Osteocyte (in vitro differentiated cells): Measurements from ENCODE around the gene GNB5. TPM values are rescaled to one million over a fixed set of nuclear protein-coding genes. Genes with fewer than 3 reads are reported as not detected.

Experiments used
- DNase-seq: peaks from one replicate; pipeline ENCODE4 v3.0.0; 2021; ENCODE audit warnings: mixed read lengths; ENCODE audit not compliant: unreplicated experiment; ENCODE audit errors: extremely low spot score
- H3K27ac Mint-ChIP-seq: one replicate; pipeline ENCODE4 v1.8.0; 2021; ENCODE audit warnings: mild to moderate bottlenecking, mixed read lengths; ENCODE audit not compliant: unreplicated experiment
- H3K27me3 Mint-ChIP-seq: one replicate; pipeline ENCODE4 v1.8.0; 2021; ENCODE audit warnings: mixed read lengths; ENCODE audit not compliant: unreplicated experiment
- H3K36me3 Mint-ChIP-seq: one replicate; pipeline ENCODE4 v1.8.0; 2021; ENCODE audit warnings: mixed read lengths; ENCODE audit not compliant: unreplicated experiment
- H3K4me1 Mint-ChIP-seq: one replicate; pipeline ENCODE4 v1.8.0; 2021; ENCODE audit warnings: mixed read lengths; ENCODE audit not compliant: unreplicated experiment
- H3K4me3 Mint-ChIP-seq: one replicate; pipeline ENCODE4 v1.8.0; 2021; ENCODE audit warnings: mild to moderate bottlenecking, moderate library complexity, mixed read lengths; ENCODE audit not compliant: unreplicated experiment
- H3K9me3 Mint-ChIP-seq: one replicate; pipeline ENCODE4 v1.8.0; 2021; ENCODE audit warnings: mixed read lengths; ENCODE audit not compliant: unreplicated experiment
- CTCF ChIP-seq: fragments of 200-600 bp; sonication (generic); IDR thresholded peaks from 2 replicates; pipeline ENCODE4 v1.5.0; 2021; ENCODE audit warnings: antibody characterized with exemption, mild to moderate bottlenecking, moderate library complexity
- total RNA-seq: library from RNA; stranded (reverse); gene quantifications from 2 replicates; pipeline ENCODE4 v1.2.1, GENCODE V29; 2021

Gene GNB5
- total RNA-seq, 1 donor from 2014 or later = 34.0 TPM

- Mint-ChIP-seq H3K9me3 (no peaks in the 10 kb centered on the region), H3K36me3 (peaks cover 37% of the 10 kb centered on the region), H3K4me3 (no peak overlapping the region), H3K27me3 (no peaks in the 10 kb centered on the region), H3K4me1 (no peaks in the 10 kb centered on the region), H3K27ac (no peak overlapping the region)
- TF ChIP-seq CTCF = no peak
- no peak for DNase-seq
These were observed 124.2 kb downstream of the GNB5 start for GRCh38 chr15:52066842-52067544.

Other genes with a start within 250 kb of the GNB5 start
- gene LEO1, start 219.6 kb downstream of the GNB5 start, total RNA-seq = 17.9 and 19.4 TPM in 2 replicates
- gene MAPK6, start 172.2 kb downstream of the GNB5 start, total RNA-seq = 44.3 and 46.1 TPM in 2 replicates
- not detected in 2 replicates for gene BCL2L10, start 78.6 kb downstream of the GNB5 start, total RNA-seq
- 2.7 and 4.0 TPM in 2 replicates for gene MYO5C, start 104.4 kb upstream of the GNB5 start, total RNA-seq